DOHH2 (cell line): Measurements from ENCODE around the gene CA12.

Experiments used
- CTCF ChIP-seq: fragments of 200-600 bp; sonication (generic); IDR thresholded peaks from one replicate; pipeline ENCODE4 v1.5.1; 2014; ENCODE audit warnings: antibody characterized with exemption, mild to moderate bottlenecking, low read depth, low read length; ENCODE audit not compliant: poor library complexity, severe bottlenecking
- EZH2phosphoT487 ChIP-seq: fragments of 200-600 bp; sonication (generic); IDR thresholded peaks from 2 replicates; pipeline ENCODE4 v1.6.1; 2017; ENCODE audit warnings: borderline replicate concordance, mild to moderate bottlenecking, antibody characterized with exemption, low read length, moderate library complexity, mixed read lengths

- TF ChIP-seq CTCF (no peak), EZH2phosphoT487 (no peak)
These were observed 4.4 kb upstream of the CA12 start for GRCh38 chr15:63385911-63386531.
